Hematopoietic multipotent progenitor cell treated with erythropoietin and hydrocortisone succinate and interleukin-3 and kit ligand, for 4 days (in vitro differentiated cells): Measurements from ENCODE around the gene RERE.
"Not testable (repeated sequence)": the region's sequence is repeated elsewhere in the genome, so short reads cannot be mapped to it uniquely, and the experiment has no call there.

Experiments
- DNase-seq: peaks from one replicate; pipeline ENCODE4 v3.0.0-alpha.2; 2015

The RERE gene

DNA sequence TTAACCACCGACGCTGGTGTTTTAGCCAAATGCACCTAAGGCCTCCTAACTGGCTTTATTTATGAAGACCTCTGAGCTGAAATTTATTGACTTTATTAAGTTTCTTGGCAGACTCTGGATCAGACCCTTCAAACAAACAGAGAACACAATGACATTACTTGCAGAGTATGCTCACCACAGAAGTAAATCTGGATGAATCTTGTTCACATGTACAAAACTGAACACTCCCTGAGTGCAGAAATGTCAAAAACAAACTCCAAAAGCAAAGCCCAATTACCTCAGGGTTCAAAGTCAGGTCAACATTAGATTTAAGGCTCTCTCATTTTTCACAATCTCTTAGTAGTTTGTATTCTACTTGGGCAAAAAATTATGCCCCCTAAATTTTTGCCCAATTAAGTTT lies 280.9 kb downstream of the RERE start:
- no peak for DNase-seq

DNA sequence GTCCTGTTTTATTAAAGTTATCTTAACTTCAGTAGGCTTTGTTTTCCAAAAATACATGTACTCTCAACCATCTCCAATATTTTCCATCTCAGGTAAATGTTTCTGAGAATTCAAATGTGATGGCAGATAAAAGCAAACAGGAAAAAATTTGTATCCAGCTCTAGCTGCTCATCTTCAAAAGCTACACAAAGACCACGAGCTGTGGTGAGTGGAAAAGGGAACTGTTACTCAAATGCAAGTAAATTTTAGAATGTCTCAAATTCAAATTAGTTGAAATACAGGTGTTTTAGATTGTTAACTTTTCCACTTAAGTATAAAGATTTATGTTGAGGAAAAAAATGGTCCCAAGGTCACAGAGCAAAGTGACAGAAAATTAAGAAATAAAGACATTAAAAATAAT lies 283.5 kb downstream of the RERE start:
- DNase-seq, result no peak

DNA sequence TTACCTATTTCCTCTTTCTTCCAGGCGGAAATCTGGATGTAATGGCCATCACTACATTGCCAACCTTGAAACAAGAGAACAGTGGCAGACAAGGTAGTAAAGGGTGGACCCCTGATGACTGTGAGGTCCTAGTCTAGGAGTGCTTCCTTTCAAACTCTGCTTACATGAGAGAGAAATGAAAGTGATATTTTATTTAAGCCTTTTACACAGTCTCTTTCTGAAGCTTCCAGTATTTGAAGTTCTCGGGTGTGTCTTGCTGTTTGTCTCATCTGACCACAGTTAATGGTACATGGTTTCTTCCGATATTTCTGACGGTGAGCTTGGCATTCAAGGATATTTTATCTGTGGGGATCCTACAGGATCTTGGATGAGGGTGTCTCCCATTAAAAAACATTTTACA lies 284.3 kb downstream of the RERE start:
- no peak for DNase-seq

DNA sequence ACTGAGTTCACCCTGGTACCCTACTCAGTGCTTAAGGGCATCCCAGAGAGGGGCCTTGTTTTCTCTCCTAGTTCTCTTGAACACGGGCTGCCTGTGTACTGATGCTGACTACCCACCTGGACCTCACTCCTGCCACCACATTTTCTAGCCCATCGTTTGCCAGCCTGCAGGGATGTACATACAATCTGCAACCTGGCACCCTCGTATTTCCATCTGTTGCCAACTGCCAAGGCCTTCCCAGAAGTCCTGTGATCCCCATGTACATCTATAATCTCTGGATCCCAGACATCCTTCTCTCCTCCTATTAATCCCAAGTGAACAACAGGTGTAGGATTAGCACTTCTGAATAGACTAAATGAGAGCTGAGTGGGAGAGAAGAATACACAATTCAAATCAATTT lies 287.5 kb downstream of the RERE start:
- DNase-seq, result no peak

DNA sequence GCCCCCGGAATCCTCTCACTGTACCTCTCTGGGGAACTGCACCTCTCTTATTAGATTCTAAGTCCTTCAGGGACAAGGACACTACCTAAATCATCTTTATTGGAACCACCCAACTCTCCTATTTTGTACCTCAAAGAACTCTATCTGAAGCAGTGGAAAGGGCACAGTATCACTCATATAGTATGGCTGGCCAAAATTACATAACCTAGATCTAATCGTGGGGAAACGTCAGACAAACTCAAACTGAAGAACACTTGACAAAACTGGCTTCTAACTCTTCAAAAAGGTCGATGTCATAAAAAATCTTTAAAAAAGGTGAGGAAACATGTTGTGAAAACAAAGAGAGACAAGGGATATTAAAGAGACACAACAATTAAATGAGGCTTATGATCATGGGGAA lies 289.5 kb downstream of the RERE start:
- peak; percentile 61 for DNase-seq

DNA sequence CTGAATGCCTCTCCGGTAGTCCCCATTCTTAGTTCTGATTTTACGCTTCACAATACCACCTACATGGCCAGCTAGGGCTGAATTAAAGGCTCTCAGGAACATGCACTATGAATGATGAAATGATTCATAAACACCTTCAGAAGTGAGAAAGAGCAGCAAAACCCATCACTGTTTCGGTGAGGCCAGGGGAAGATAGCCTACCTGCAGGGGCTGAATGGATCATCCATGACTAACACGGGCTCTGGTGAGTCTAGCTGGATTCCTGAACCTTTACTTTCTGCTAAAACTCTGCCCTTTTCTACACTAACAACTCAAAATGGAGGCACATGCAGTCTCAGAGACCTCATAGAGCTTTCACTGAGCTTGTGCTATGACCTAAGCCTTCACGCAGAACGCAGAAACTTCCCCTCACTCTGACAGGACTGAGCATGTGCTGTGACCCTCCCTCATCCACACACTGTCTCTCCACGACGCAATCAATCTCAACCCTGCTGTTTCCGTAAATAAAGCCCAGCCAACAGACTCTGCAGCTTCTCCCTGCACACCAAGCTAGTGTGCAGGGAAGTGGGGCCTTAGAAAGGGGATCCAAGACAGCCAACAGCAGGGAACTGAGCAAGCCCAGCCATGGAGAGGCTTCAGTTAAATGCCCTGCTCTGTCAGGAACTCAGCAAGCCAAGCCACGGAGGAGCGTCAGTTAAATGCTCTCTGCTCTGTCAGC lies 291.7 kb downstream of the RERE start:
- peak; percentile 94 for DNase-seq

DNA sequence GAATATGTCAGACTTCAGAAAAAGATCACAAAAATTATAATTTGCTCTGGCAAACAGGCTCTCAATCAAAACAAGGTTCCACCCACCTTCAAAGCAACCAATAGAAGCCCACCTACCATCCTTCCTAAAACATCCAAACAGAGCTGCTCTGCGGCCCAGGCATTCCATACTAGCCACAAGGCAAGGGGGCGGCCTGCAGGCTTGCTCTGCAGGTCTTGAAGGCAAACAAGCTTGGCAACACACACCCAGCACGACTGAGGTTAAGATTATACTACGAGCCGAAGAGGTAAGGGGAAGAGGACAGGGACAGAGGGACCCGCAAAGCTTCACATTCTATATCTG lies 292.3 kb downstream of the RERE start:
- peak; percentile 55 for DNase-seq

DNA sequence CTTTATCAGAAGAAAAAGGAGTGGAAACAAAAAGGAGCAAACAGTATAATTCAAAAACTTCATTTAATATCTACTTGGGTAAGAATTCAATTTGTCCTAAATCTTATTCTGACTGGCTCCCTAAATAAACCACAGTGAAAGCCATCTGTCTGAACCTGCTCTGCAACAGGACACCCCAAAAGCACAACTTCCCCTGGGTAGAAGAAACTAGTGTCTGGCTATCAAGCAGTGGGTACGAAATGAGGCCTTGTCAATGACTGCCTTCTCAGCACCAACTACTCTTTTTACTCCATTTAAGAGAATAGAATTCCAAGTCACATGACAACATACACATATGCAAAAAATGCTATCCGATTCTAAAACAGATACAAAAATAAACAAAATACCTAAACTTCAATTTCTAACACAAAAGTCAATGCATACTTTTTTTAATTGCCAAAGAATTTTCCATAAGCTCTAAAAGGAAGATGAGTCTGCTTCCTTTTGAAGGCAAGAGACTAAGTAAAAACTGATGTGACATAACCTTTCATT lies 292.7 kb downstream of the RERE start:
- DNase-seq, result peak; percentile 52

DNA sequence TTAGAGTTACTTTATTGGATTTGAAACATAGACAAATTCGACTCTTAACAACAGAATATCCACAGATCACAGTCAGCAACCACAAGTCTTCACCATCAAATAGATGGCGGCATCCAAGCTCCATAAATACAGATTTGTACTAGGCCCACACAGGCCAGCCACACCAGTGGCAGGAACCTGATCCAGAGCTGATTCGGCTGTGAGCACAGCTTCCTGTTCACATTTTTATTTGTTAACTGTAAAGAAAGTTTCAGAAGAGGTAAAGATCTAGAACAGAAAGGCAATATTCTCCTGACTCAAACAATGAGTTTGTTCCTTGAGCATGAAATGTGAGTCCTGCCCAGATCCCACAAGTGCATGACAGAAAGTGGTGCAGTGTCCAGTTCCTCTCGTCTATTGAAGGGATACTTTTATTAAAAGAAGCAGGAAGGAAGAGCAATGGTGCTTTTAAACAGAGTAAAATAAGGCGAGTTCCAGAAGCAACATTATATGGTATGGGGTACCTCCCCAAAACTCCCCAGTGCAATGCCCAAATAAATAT lies 293.7 kb downstream of the RERE start:
- DNase-seq, result no peak

DNA sequence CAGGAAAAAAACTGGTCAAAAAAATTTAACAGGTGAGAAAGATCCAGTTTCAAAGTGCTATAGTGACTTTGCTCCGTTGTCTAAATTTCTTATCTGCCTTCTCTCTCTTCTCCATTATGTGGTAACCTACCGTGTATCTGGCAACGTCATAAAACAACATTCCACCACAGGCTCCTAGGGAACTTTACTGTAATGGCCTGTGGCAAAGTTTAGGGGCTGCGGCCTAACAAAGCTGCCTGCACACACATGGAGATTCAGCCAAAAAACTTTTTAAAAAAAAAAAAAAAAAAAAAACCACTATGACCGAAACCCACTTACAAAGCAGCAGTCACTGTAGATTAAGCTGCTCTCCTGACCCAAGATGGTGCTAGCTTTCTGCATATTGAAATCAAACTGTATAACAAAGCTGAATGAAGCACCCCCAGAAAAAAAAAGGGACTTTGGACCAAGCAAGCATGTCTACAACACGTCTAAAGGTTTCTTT lies 296.9 kb downstream of the RERE start:
- DNase-seq, result peak; percentile 39

DNA sequence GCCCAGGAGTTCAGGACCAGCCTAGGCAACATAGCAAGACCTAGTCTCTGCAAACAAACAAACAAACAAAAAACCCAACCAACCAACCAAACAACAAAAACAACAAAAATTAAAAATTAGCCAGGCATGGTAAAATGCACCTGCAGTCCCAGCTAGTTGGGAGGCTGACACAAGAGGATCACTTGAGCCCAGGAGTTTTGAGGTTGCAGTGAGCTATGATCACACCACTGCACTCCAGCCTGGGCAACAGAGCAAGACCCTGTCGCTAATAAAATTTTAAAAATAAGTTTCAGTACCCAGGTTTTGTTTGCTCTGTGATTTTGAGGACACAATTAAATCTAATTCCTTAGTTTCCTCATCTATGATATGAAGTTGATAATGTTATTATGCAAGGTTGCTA lies 298.3 kb downstream of the RERE start:
- no peak for DNase-seq

DNA sequence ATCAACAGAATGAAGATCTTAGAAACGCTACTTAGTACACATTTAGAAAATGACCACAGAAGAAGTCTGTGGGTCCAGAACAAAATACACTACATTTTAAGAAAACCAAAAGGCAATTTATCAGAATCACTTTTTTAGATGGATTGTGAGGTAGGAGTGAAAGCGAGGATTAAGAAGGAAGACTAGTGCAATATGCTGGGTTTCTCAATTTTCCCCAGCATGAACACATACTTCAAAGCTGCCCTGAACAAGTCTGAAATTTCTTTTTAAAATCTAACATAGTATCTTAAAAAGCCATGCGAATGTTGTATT lies 299.0 kb downstream of the RERE start:
- DNase-seq, result no peak

DNA sequence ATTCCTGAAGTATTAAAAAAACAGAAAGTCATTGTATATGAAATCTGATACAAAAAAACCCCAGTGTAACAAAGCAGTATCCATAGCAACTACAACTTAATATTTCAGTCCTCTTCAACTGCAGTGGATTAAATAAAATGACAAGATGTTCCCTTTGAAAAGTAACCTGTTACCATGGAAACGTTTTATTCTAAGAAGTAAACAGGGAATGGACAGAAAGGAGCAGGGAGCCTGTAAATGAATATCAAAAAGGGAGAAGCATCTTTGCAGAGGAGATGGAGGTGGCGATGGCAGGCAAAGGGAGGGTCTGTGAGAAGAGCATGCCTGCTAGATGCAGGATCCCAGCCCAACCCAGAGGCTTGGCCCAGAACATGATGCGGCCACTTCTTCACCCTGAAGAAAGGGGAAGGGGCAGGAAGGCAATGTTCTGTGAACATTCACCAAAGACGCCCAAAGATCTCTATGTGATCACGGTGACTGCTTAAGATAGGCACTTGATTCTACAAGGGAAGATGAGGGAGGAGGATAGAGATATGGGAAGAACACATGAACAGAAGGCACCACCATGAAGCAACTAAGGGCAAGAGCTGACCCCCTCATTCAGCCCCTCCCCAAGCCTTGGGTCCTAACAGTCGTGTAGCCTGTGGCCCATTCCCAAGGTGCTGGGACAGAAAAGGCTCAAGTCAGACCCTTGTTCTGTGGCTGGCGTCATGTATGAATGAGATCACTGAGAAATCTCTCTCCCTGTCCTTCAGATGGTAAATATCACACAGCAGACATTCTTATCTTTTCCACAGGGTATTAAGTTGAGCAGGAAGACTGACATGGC lies 299.6 kb downstream of the RERE start:
- DNase-seq, result peak; percentile 72

DNA sequence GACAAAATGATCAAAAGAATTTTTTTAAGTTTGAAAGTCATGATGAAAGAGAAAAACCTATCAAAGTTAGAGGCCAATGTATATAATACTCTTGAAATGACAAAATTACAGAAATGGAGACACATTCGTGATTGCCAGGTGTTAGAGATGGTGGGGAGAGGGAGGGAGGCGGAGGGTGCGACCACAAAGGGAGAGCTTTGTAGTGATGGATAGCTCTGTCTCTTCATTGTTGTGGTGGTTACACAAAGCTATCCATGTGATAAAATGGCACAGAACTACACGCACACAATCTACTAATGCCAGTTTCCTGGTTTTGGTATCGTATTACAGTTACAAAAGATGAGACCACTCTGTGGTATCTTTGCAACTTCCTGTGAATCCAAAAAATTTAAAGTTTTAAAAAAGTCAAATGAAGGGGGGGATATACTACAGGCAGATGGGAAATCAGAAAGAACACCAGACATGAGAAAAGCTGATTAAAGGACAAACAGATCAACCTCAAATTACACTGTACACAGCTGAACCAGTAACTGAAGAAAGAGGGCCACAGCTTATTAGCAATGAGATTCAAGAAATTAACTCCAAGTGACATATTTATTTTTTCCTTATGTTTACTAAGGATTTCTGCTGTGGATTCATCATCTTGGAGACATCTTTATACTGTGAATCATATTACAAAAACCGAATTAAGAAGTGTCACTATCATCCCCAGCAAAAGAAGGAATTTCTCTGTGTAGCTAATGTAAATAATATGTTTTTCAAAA lies 300.5 kb downstream of the RERE start:
- DNase-seq, result peak; percentile 80

DNA sequence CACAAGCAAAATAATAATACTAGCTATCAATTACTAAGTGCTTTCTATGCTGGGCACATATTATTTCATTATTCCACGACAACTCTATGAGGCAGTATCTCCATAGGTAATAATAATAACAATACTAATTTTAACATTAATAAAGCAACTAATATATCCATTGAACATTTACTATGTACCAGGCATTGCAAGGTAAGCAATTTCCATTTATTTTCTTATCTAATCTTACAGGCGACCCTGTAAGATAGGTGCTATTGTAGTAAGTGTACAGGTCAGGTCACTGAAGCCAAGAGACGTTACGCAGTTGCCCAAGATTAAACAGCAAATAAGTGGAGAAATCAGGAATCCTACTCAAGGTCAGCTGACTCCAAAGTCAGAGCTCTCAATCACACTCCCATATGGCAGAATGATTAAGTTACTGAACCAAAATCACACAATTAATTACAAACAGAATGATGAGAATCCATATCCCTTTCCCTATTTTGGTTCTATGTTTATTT lies 301.1 kb downstream of the RERE start:
- DNase-seq, result no peak

DNA sequence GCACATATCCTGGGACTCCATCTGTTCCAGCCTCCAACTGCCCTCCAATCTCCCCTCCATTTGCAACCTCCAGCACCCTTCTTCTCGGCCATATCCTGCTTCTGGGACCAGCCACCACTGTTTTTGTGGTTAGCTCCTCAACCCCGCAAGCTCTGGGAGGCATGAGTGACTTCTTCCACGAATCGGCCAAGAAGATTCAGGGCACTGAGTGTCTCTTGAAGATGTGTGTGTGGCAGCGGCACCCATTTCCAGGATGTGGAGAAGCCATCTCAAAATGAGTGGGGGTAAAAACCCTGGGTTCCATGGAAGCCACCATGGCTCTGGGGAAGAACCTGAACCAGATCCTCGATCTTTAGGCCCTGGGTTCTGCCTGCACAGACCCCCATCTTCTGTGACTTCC lies 304.9 kb downstream of the RERE start:
- no peak for DNase-seq

DNA sequence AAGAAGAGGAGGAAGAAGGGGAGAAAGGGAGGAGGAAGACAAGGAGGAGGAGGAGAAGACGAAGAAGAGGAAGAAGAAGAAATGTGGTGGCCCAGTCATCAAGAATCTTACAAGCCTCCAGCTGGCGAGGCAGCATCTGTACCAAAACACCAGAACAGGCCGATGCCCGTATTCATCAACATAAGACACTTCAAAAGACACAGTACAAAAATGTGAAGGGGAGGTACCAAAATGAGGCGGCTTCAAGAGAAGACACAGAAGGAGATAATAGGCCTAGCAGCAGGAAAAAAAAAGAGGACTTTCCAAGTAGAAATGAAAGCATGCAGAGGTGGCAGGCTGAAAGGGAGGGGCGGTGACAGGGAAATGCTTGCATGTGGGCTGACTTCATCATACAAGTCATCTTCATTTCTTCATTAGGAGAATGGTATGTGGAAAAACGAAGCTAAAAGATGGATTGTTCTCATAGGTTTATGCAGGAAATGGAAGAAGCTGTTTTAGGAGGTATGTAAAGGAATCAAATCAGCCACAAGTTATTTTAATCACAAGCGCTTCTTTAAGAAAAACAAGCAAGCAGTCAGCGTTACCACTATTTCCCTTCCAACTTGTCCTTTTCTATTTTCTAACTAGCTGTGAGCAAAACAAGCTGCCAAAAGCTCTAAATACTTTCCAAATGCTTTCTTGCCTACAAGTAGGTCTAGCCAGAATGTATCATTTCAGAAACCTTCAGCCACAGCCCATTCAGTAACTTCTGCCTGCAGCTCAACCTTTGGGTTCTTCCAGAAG lies 307.2 kb downstream of the RERE start:
- peak; percentile 33 for DNase-seq

DNA sequence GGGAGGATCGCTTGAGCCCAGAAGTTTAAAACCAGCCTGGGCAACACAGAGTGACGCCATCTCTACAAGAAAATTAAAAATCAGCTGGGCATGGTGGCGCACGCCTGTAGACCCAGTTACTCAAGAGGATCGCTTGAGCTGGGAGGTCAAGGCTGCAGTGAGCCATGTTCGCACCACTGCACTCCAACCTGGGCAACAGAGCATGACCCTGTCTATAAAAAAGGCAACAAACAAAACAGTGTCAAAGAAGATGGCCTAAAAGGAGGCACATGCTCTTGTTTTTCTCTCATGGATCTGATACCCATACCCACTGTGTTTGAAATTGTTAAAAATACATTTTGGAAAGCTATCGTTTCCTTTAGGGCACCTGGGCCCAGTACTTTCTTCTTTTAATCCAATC lies 307.9 kb downstream of the RERE start:
- no peak for DNase-seq

DNA sequence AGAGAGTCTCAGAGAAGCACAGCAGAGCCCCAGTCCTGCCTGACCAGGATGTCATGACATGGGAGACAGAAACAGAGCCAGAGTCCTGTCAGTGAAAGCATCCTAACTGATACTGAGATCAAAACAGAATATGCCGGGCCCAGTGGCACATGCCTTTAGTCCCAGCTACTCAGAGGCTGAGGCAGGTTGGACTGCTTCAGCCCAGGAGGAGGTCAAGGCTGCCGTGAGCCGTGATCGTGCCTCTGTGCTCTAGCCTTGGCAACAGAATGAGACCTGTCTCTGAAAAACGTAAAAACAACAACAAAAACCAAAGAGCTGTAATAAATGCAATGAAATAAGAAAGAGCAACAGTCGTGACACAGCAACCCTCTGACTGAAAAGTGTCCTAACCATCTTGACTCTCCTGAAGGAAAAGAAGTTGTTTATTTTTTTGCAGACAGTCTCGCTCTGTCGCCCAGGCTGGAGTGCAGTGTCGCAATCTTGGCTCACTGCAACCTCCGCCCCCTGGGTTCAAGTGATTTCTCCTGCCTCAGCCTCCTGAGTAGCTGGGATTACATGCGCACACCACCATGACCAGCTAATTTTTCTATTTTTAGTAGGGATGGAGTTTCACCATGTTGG lies 310.3 kb downstream of the RERE start:
- DNase-seq, result no peak

DNA sequence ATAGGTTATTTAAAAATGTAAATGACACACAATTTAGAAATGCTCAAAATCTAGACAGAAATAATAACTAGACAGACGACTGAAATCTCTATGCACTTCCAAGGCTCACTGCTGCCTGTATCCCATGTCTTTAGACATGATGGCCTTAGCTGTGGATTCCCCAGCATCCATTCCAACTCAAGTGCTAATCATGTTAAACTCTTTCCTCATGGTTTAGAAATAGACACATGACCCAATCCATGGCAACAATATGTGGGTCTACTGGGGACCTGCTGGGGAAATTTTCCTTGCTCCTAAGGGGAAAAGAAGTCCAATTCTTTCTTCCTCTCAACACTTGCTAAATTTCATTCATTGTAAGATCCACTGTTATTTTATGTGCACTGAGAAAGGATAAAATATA lies 311.0 kb downstream of the RERE start:
- no peak for DNase-seq

DNA sequence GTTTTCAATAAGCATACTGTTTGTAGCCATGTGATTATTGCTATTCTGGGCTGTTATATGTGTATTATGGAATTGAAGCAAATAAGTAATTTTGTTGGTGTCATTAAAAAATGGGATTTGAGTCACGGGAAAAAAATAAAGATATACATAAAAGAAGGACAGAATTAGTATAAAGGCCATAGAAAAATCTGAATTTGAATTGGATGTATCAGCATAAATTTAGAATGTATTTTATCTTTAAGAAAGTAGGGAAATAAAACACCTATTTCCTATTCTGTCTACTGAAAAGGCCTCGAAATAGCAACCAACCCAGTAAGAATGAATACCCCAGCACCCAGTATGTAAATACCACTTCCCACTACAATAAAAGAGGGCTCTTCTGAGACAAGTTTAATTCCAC lies 313.6 kb downstream of the RERE start:
- DNase-seq, result no peak

DNA sequence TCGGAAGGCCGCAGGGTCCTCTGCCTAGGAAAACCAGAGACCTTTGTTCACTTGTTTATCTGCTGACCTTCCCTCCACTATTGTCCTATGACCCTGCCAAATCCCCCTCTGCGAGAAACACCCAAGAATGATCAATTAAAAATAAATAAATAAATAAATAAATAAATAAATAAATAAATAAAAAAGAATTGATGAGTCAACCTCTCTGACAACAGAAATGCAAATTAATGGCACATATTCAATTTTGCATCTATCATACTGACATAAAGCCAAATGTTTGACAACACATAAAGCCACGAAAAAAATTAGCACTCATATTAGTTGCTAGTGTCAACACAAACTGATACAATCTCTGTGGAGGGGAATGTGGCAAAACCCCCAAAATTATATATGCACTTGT lies 314.5 kb downstream of the RERE start:
- DNase-seq, result not testable (repeated sequence)
